GM21717 (cell line): ENCODE results near the gene ACOXL.

Source experiments
- ATAC-seq: cut with Tn5 transposase; IDR thresholded peaks from one replicate; pipeline ENCODE4 v1.9.1; 2021; ENCODE audit warnings: mild to moderate bottlenecking, moderate library complexity; ENCODE audit not compliant: unreplicated experiment

ACOXL gene

GRCh38 chr2:111145103-111145760 is 412.9 kb downstream of the ACOXL start:
- no peak for ATAC-seq

- no peak for ATAC-seq
These were observed 413.6 kb downstream of the ACOXL start for GRCh38 chr2:111145951-111146350.

DNA sequence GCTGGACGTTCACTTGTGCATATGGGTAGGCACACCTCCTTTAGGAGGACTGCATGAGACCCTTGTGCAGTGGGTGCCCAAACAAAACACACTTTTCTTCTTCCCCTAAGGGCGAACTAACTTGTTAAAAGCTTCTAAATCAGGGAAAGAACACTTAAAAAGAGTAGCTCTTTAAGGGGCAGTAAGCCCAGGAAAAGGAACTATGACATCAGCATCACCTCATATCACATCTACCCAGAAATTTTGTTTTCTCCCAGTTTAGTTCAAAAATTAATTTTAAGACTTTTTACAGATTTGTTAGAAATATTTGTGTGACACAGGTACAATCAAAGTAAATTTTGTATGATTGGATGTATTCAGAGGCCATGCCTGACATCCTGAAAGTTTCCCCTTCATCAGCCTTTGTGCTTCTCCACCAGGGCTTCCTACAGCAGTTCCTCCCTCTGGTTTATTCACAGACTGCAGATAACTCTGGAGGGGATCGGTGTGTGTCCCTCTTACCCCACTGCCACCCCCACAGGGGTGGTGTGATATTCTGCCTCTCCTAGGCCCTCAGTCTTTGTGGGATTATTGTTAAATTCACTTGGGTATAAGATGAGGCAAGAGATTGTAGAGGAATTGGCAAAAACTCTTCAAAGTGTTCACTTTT is 416.0 kb downstream of the ACOXL start:
- ATAC-seq, result no peak

GRCh38 chr2:111148925-111149324 is 416.6 kb downstream of the ACOXL start:
- ATAC-seq, result no peak

- ATAC-seq, result no peak
These were observed 417.6 kb downstream of the ACOXL start for GRCh38 chr2:111149882-111150455.

DNA sequence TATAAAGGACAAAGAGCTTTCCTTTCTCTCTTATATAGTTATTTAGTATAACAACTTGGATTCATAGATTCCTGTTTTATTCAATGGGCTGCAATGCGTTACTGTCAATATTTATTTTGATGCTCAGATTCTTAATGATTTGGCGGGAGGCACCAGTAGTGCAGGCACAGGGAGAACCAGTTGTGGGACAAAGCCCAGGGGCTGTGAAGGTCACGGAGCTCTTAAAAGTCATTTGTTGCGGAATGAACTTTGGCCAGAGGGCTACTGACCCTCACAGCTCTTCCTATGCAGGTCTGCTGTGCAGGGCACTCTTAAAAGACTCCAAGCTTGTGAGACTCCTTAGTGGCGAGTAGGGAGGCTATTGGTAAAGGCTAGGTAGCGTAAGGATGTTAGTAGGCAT is 422.4 kb downstream of the ACOXL start:
- ATAC-seq, result no peak

GRCh38 chr2:111155610-111156009 is 423.2 kb downstream of the ACOXL start:
- ATAC-seq, result no peak

- ATAC-seq, result no peak
These were observed 424.2 kb downstream of the ACOXL start for GRCh38 chr2:111156529-111156928.

GRCh38 chr2:111157071-111157661 is 424.8 kb downstream of the ACOXL start:
- ATAC-seq, result peak; percentile 55

DNA sequence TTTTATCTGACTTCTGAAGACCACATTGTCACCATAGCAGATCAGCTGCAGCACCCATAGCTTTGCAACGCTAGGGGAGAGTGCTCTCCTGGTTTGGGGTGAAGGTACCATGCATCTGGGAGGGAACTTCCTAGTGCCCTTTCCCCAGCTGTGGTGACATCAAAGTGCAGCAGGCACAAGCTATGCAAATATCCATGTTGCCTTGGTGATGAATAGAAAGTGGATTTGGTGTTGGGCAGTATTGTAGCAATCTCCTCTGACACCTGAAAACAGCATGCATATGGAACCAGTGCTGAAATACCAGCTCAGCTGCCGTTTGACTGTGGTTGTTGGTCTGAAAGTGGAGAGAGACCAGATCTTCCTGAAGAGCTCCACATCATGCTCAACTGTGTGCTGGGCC is 425.4 kb downstream of the ACOXL start:
- ATAC-seq, result peak; percentile 47

- no peak for ATAC-seq
These were observed 427.3 kb downstream of the ACOXL start for GRCh38 chr2:111159641-111160040.

DNA sequence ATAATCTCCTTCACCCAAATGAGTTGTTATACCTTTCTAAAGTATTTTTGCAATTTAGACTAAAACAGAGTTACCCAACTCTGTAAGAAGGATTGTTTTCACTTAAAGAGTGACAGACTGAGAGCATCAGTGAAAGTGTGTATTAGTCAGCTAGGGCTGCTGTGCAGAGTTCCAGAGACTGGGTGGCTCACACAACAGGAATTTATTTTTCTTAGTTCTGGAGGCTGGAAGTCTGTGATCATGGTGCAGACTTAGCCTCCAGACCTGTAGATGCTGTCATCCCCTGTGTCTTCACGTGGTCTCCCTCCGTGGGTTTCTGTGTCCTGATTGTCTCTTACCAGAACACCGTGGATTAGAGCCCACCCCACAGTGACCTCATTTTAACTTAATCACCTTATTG is 428.4 kb downstream of the ACOXL start:
- ATAC-seq, result no peak

- ATAC-seq, result no peak
These were observed 429.6 kb downstream of the ACOXL start for GRCh38 chr2:111161971-111162370.

DNA sequence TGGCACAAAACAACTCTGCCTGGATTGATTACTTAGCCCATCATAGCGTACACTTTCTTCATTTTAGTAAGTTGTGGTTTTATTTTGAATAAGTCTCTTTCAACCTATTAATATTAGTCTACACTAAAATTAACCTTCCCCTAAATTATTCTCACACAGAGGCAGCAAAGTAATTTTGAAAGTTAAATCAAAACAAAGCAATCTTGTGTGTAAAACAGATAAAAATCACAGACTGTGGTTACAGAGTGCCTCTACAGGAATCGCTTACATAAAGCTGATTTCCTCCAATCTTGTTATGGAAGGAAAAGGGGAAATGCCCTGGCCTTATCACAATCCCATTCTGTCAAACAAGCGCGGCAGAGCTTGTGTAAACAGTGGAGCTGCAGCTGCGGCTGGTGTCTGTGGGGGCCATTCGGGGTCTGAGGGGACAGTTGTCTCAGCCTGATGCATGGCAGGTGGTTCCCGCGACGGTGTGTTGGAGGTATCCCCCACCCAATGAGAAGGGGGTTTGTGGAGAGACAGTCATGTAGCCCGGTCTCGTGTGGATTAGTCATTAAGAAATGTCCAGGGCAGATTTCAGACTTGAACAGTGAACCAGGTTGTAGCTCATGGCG is 430.5 kb downstream of the ACOXL start:
- no peak for ATAC-seq

DNA sequence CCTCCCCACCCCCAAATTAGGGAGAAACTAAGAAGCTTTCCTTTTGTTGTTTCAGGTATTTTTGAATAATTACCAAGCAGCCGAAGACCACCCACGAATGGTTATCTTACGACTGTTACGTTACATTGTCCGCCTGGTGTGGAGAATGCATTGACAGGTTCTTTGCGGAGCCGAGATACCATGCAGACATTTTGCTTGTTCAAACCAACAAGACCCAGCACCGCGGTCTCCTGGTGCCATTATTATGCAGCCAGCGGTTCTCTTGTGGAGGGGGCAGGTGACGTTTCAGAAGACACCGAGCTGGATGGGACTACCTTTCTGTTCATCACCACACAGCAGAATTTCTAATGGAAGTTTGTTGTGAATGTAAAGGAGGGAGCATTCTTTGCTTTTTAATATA is 431.7 kb downstream of the ACOXL start:
- ATAC-seq, result no peak

GRCh38 chr2:111165084-111165483 is 432.7 kb downstream of the ACOXL start:
- ATAC-seq, result no peak

DNA sequence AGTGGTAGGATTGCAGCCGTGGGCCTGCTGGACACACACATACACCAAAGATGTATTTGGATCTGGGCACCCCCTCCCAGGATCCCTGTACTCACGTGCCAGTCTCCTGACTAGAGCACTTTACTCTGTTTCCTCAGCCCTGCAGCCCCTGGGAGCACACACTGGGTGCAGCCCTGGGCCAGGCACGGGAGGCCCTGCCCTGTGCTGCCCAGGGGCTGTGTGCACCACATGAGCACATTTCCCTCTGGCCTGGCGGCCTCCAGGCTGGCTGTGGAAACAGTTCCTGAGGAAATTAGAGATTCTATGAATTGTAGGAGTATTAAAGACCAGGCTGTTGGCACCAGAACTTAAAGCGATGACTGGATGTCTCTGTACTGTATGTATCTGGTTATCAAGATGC is 433.7 kb downstream of the ACOXL start:
- ATAC-seq, result no peak

DNA sequence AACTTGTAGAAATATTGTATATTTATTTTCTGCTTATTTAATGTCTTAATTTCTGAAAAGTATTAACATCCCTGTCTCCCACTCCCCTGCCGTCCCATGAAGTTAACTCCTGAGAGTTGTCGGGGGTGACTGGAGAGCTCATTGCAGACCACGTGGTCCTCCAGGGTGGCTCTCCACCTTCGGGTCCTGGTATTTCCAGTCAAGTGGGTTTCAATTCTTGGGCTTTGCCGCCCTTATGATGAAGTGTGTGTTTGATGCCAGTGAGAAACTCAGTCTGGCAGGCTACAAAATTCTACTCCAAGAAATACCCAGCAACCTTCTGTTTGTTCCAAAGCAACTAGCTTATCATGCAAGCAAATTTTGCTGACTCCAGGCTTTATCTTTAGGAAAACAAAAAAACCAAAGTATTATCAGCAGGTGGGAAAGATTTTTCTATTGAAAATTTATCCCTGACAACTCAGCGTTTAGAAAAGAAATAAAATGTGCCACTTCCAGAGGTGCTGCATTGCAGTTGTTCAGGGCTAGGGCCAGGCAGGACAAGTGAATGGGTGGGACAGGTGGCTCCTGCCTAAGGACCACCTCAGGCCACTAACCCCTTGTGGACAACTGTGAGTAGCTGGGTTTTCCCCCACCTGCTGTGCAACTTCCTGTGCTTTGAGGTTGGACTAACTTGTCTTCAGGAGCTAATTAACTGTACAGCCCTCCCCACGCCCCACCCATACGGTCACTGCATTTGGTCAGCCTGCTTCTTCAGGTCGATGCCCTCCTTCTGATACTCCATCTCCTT is 434.9 kb downstream of the ACOXL start:
- ATAC-seq, result no peak

DNA sequence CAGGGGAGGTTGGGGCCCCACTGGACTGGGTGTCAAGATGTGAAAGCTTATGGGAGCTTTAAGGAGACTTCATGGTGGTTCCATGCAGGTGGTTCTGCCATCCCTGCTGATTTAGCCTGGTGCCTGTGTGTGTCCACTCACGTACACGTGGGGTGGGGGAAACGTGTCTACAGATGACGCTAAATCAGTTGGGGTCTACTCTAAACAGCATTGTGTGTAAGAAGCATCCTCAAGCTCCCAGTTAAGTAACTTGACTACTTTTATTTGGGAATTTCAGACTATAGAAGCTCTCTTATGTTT is 435.4 kb downstream of the ACOXL start:
- ATAC-seq, result no peak
